SJSA1 (cell line): ENCODE results near the gene PCDHGA12. TPM values are rescaled to one million over a fixed set of nuclear protein-coding genes. Genes with fewer than 3 reads are reported as not detected.
A peak's percentile ranks its signal among the peaks of the same experiment; 100 is the strongest.
"Not testable (repeated sequence)": the region's sequence is repeated elsewhere in the genome, so short reads cannot be mapped to it uniquely, and the experiment has no call there.

Experiments used
- DNase-seq, 2 experiments: peaks; one replicate each; pipeline ENCODE4 v3.0.0-alpha.2; 2015 to 2020; ENCODE audit warnings: low spot score in 2 of 2, low read depth in 1 of 2
- H3K27ac ChIP-seq: fragments of 250-450 bp; sonication (Bioruptor Pico); 2 replicates; pipeline ENCODE4 v1.5.1; 2020; ENCODE audit warnings: mild to moderate bottlenecking, moderate library complexity
- H3K27me3 ChIP-seq: fragments of 250-450 bp; sonication (Bioruptor Pico); replicated peaks from 2 replicates; pipeline ENCODE4 v1.5.1; 2020; ENCODE audit warnings: mild to moderate bottlenecking, moderate library complexity
- H3K36me3 ChIP-seq: fragments of 250-450 bp; sonication (Bioruptor Pico); 2 replicates; pipeline ENCODE4 v1.5.1; 2020; ENCODE audit warnings: mild to moderate bottlenecking
- H3K4me1 ChIP-seq: fragments of 250-450 bp; sonication (Bioruptor Pico); replicated peaks from 2 replicates; pipeline ENCODE4 v1.6.1; 2021; ENCODE audit warnings: mild to moderate bottlenecking
- H3K4me3 ChIP-seq: fragments of 250-450 bp; sonication (Bioruptor Pico); 2 replicates; pipeline ENCODE4 v1.5.1; 2020; ENCODE audit warnings: mild to moderate bottlenecking
- H3K9me3 ChIP-seq: fragments of 250-450 bp; sonication (Bioruptor Pico); replicated peaks from 2 replicates; pipeline ENCODE4 v1.5.1; 2020; ENCODE audit warnings: mild to moderate bottlenecking
- total RNA-seq: library from RNA; depleted of rRNA; stranded (reverse); fragments of >200 nt; shearing (Covaris generic); gene quantifications from 2 replicates; pipeline ENCODE4 v1.2.3, GENCODE V29; 2014

Gene PCDHGA12
- total RNA-seq, 1 experiment from 2014 or later, result 0.34 TPM

- H3K4me3 ChIP-seq, result not testable (repeated sequence)
Measured at GRCh38 chr5:141415275-141415618, 15.1 kb upstream of the PCDHGA12 start.

GRCh38 chr5:141417494-141418172 is 12.7 kb upstream of the PCDHGA12 start, which contains the start of gene PCDHGB7:
TSS of gene PCDHGB7 (plus strand) at chr5:141417677. CDS start at chr5:141417860, 183 bp downstream.
- not testable (repeated sequence) for H3K4me1 ChIP-seq, H3K27me3 ChIP-seq, H3K36me3 ChIP-seq, H3K4me3 ChIP-seq, H3K27ac ChIP-seq
- peak; percentile 55 to 73 for DNase-seq
- peaks cover 41% of the 10 kb centered on the region for H3K9me3 ChIP-seq

More at GRCh38 chr5:141415275-141415618, 15.1 kb upstream of the PCDHGA12 start:
- not testable (repeated sequence) for H3K4me1 ChIP-seq, H3K27me3 ChIP-seq, H3K27ac ChIP-seq, DNase-seq, H3K36me3 ChIP-seq
- peaks cover 30% of the 10 kb centered on the region for H3K9me3 ChIP-seq

GRCh38 chr5:141419074-141419880 is 11.0 kb upstream of the PCDHGA12 start:
- H3K36me3 ChIP-seq, result no peaks in the 10 kb centered on the region; the same call in 1 of the 2 replicates
- no peak overlapping the region for H3K4me3 ChIP-seq
- no peaks in the 10 kb centered on the region for H3K27me3 ChIP-seq
- DNase-seq, result no peak
- H3K9me3 ChIP-seq, result peaks cover 40% of the 10 kb centered on the region
- H3K27ac ChIP-seq, result no peak overlapping the region
- H3K4me1 ChIP-seq, result no peaks in the 10 kb centered on the region

- Histone ChIP-seq H3K27ac (no peak within 1 kb of the TSS), H3K9me3 (peaks cover 40% of the 10 kb centered on the region), H3K27me3 (no peaks in the 10 kb centered on the region), H3K36me3 (no peaks in the 10 kb centered on the region; the same call in 1 of the 2 replicates), H3K4me3 (no peak within 1 kb of the TSS), H3K4me1 (no peaks in the 10 kb centered on the region)
- DNase-seq, result no peak
Measured at GRCh38 chr5:141420855-141421488, 9.3 kb upstream of the PCDHGA12 start, which contains the start of gene PCDHGA11. TSS of gene PCDHGA11 (plus strand) at chr5:141421051. CDS start at chr5:141421228, 177 bp downstream.

- no peak overlapping the region for H3K27ac ChIP-seq
Measured at GRCh38 chr5:141421489-141421855, 8.8 kb upstream of the PCDHGA12 start.

GRCh38 chr5:141422742-141423291 is 7.5 kb upstream of the PCDHGA12 start:
- no peak for DNase-seq

More at GRCh38 chr5:141421489-141421855, 8.8 kb upstream of the PCDHGA12 start:
- no peak overlapping the region for H3K4me3 ChIP-seq
- H3K36me3 ChIP-seq, result no peaks in the 10 kb centered on the region; the same call in 1 of the 2 replicates
- no peaks in the 10 kb centered on the region for H3K4me1 ChIP-seq
- H3K27me3 ChIP-seq, result no peaks in the 10 kb centered on the region
- H3K9me3 ChIP-seq, result peaks cover 40% of the 10 kb centered on the region
- no peak for DNase-seq

GRCh38 chr5:141427783-141428426 is 2.4 kb upstream of the PCDHGA12 start:
- no peak overlapping the region for H3K4me3 ChIP-seq
- no peak overlapping the region for H3K27ac ChIP-seq
- no peak for DNase-seq
- no peaks in the 10 kb centered on the region for H3K4me1 ChIP-seq
- H3K9me3 ChIP-seq, result peaks cover 31% of the 10 kb centered on the region
- no peaks in the 10 kb centered on the region for H3K36me3 ChIP-seq
- H3K27me3 ChIP-seq, result no peaks in the 10 kb centered on the region

More at GRCh38 chr5:141422742-141423291, 7.5 kb upstream of the PCDHGA12 start:
- Histone ChIP-seq H3K27me3 (no peaks in the 10 kb centered on the region), H3K4me3 (no peak overlapping the region), H3K9me3 (peaks cover 47% of the 10 kb centered on the region), H3K27ac (no peak overlapping the region), H3K4me1 (no peaks in the 10 kb centered on the region), H3K36me3 (no peaks in the 10 kb centered on the region; the same call in 1 of the 2 replicates)

GRCh38 chr5:141431286-141431685 is 979 bp downstream of the PCDHGA12 start:
- no peaks in the 10 kb centered on the region for H3K27me3 ChIP-seq
- no peak overlapping the region for H3K27ac ChIP-seq
- no peaks in the 10 kb centered on the region for H3K4me1 ChIP-seq
- DNase-seq, result no peak
- peaks cover 29% of the 10 kb centered on the region for H3K9me3 ChIP-seq
- H3K4me3 ChIP-seq, result no peak overlapping the region
- H3K36me3 ChIP-seq, result no peaks in the 10 kb centered on the region

- H3K4me1 ChIP-seq, H3K27me3 ChIP-seq, DNase-seq, H3K4me3 ChIP-seq, H3K36me3 ChIP-seq, H3K27ac ChIP-seq: not testable (repeated sequence)
- H3K9me3 ChIP-seq, result peaks cover 26% of the 10 kb centered on the region
Measured at GRCh38 chr5:141432308-141432707, 2.0 kb downstream of the PCDHGA12 start.

GRCh38 chr5:141432726-141433125 is 2.4 kb downstream of the PCDHGA12 start:
- not testable (repeated sequence) for DNase-seq, H3K4me3 ChIP-seq, H3K36me3 ChIP-seq, H3K4me1 ChIP-seq, H3K27ac ChIP-seq, H3K27me3 ChIP-seq
- H3K9me3 ChIP-seq, result peaks cover 22% of the 10 kb centered on the region

GRCh38 chr5:141434006-141434405 is 3.7 kb downstream of the PCDHGA12 start:
- H3K4me1 ChIP-seq, result no peaks in the 10 kb centered on the region
- H3K4me3 ChIP-seq, result no peak overlapping the region
- H3K9me3 ChIP-seq, result peaks cover 19% of the 10 kb centered on the region
- H3K27ac ChIP-seq, result no peak overlapping the region
- H3K36me3 ChIP-seq, result no peaks in the 10 kb centered on the region
- no peaks in the 10 kb centered on the region for H3K27me3 ChIP-seq
- no peak for DNase-seq

GRCh38 chr5:141437221-141437620 is 6.9 kb downstream of the PCDHGA12 start:
- Histone ChIP-seq H3K4me3 (no peak overlapping the region), H3K27ac (no peak overlapping the region), H3K9me3 (peaks cover 9% of the 10 kb centered on the region), H3K27me3 (no peaks in the 10 kb centered on the region), H3K36me3 (no peaks in the 10 kb centered on the region), H3K4me1 (no peaks in the 10 kb centered on the region)
- DNase-seq, result no peak
